GM23338 (cell line): ENCODE data around the gene CRACR2A.

ENCODE experiments used
- EZH2 ChIP-seq: fragments of 200-600 bp; sonication (generic); IDR thresholded peaks from one replicate; pipeline ENCODE4 v1.8.0; 2017; ENCODE audit warnings: antibody characterized with exemption, mild to moderate bottlenecking, low read depth; ENCODE audit not compliant: unreplicated experiment
- POLR2AphosphoS5 ChIP-seq: IDR thresholded peaks from 2 replicates; pipeline ENCODE4 v1.6.1; 2016; ENCODE audit warnings: antibody characterized with exemption, low read depth
- TF ChIP-seq, protein P1 (sequence below), 2 experiments: fragments of 200-600 bp in 1 of 2; sonication (generic) in 1 of 2; conservative IDR thresholded peaks; 2 replicates each; pipeline versions ENCODE4 v1.5.1 to v1.6.1; 2016 to 2017; ENCODE audit warnings: antibody characterized with exemption in 2 of 2, low read depth in 2 of 2, mild to moderate bottlenecking in 2 of 2, moderate library complexity in 1 of 2
- TF ChIP-seq, protein P2 (sequence below): IDR thresholded peaks from one replicate; pipeline ENCODE4 v1.6.1; 2018; ENCODE audit warnings: antibody characterized with exemption; ENCODE audit not compliant: unreplicated experiment

DNA sequence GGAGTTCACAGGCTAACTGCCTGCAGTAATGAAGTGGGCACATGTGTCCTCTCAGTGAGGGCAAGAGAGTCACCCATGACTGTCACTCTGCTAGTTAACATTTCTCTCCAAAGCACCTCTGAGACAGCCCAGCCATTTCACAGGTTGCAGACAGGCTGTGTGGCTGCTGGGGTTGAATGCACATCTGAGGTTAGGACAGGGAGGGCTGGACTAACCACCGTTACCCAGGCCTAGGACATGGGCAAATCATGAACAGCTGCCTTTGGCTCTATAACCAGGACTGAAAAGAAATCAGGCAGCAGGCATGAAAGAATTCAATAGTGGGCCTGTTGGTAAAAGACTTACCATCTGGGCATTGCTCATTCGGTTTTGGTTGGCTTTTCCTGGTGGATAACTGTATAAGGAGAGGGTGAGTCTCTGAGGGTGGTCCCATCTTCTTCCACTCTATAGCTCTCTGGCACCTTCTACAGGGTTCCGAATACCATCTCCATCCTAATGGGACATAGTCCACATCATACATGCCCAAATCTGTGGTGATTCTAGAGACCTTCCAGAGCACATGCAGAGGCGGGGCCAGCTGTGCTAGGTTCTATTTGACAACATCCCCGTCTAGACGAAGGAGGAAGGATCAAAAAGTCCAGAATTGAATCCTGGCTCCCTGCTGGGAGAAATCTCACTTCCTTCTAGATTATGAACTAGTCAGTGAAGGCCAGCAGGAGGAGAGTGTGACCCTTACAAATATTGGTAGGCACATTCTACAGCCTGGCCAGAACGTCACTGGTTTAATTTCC, 10.8 kb downstream of the CRACR2A start:
- TF ChIP-seq, protein P1, sequence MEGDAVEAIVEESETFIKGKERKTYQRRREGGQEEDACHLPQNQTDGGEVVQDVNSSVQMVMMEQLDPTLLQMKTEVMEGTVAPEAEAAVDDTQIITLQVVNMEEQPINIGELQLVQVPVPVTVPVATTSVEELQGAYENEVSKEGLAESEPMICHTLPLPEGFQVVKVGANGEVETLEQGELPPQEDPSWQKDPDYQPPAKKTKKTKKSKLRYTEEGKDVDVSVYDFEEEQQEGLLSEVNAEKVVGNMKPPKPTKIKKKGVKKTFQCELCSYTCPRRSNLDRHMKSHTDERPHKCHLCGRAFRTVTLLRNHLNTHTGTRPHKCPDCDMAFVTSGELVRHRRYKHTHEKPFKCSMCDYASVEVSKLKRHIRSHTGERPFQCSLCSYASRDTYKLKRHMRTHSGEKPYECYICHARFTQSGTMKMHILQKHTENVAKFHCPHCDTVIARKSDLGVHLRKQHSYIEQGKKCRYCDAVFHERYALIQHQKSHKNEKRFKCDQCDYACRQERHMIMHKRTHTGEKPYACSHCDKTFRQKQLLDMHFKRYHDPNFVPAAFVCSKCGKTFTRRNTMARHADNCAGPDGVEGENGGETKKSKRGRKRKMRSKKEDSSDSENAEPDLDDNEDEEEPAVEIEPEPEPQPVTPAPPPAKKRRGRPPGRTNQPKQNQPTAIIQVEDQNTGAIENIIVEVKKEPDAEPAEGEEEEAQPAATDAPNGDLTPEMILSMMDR (conservative IDR thresholded peaks at IDR 0.05; ENCODE audit: low read depth in 2 of 2), result no peak
- no peak for TF ChIP-seq POLR2AphosphoS5
- TF ChIP-seq EZH2, result no peak
- TF ChIP-seq, protein P2, sequence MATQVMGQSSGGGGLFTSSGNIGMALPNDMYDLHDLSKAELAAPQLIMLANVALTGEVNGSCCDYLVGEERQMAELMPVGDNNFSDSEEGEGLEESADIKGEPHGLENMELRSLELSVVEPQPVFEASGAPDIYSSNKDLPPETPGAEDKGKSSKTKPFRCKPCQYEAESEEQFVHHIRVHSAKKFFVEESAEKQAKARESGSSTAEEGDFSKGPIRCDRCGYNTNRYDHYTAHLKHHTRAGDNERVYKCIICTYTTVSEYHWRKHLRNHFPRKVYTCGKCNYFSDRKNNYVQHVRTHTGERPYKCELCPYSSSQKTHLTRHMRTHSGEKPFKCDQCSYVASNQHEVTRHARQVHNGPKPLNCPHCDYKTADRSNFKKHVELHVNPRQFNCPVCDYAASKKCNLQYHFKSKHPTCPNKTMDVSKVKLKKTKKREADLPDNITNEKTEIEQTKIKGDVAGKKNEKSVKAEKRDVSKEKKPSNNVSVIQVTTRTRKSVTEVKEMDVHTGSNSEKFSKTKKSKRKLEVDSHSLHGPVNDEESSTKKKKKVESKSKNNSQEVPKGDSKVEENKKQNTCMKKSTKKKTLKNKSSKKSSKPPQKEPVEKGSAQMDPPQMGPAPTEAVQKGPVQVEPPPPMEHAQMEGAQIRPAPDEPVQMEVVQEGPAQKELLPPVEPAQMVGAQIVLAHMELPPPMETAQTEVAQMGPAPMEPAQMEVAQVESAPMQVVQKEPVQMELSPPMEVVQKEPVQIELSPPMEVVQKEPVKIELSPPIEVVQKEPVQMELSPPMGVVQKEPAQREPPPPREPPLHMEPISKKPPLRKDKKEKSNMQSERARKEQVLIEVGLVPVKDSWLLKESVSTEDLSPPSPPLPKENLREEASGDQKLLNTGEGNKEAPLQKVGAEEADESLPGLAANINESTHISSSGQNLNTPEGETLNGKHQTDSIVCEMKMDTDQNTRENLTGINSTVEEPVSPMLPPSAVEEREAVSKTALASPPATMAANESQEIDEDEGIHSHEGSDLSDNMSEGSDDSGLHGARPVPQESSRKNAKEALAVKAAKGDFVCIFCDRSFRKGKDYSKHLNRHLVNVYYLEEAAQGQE, result no peak
